ENCODE data around the gene SEMA4D.

Gene SEMA4D

GRCh38 chr9:89529243-89530035 is 31.5 kb upstream of the SEMA4D start:
- Histone ChIP-seq H4K20me1 (ENCODE audit: insufficient read depth, low read length) (no peaks in the 10 kb centered on the region), H3K27me3 (ENCODE audit: low read depth, low read length) (0 out of 2 replicates have a peak, but pooled peaks cover 7% of the 10 kb centered on the region), H3K36me3 (replicated peaks; ENCODE audit: low read depth, low read length) (no peaks in the 10 kb centered on the region), H3K4me2 (ENCODE audit: low read length) (no peak overlapping the region), H3K9me3 (ENCODE audit: insufficient read depth, low read length) (no peaks in the 10 kb centered on the region), H3K79me2 (ENCODE audit: low read length) (no peaks in the 10 kb centered on the region), H2AFZ (ENCODE audit: low read depth, low read length) (no peak overlapping the region), H3K4me1 (ENCODE audit: low read length) (no peaks in the 10 kb centered on the region), H3K4me3 (ENCODE audit: low read length) (no peak overlapping the region), H3K27ac (ENCODE audit: low read length) (no peak overlapping the region), H3K9ac (ENCODE audit: low read length) (no peak overlapping the region)
- TF ChIP-seq CTCF (IDR thresholded peaks at IDR 0.05; ENCODE audit: low read depth, low read length) (no peak), EZH2phosphoT487 (IDR thresholded peaks at IDR 0.05; ENCODE audit: low read depth) (no peak)

GRCh38 chr9:89528540-89528939 is 30.6 kb upstream of the SEMA4D start:
- Histone ChIP-seq H3K36me3 (replicated peaks; ENCODE audit: low read depth, low read length) (no peaks in the 10 kb centered on the region), H3K79me2 (ENCODE audit: low read length) (no peaks in the 10 kb centered on the region), H3K9ac (ENCODE audit: low read length) (no peak overlapping the region), H3K4me1 (ENCODE audit: low read length) (no peaks in the 10 kb centered on the region), H3K27ac (ENCODE audit: low read length) (no peak overlapping the region), H3K4me3 (ENCODE audit: low read length) (no peak overlapping the region), H3K9me3 (ENCODE audit: insufficient read depth, low read length) (no peaks in the 10 kb centered on the region), H2AFZ (ENCODE audit: low read depth, low read length) (no peak overlapping the region), H3K4me2 (ENCODE audit: low read length) (no peak overlapping the region), H4K20me1 (ENCODE audit: insufficient read depth, low read length) (no peaks in the 10 kb centered on the region), H3K27me3 (ENCODE audit: low read depth, low read length) (0 out of 2 replicates have a peak, but pooled peaks cover 7% of the 10 kb centered on the region)
- TF ChIP-seq EZH2phosphoT487 (IDR thresholded peaks at IDR 0.05; ENCODE audit: low read depth) (no peak), CTCF (IDR thresholded peaks at IDR 0.05; ENCODE audit: low read depth, low read length) (no peak)

- 0 out of 2 replicates have a peak, but pooled peaks cover 7% of the 10 kb centered on the region for H3K27me3 ChIP-seq (ENCODE audit: low read depth, low read length)
- no peak for TF ChIP-seq CTCF (IDR thresholded peaks at IDR 0.05; ENCODE audit: low read depth, low read length)
- TF ChIP-seq EZH2phosphoT487 (IDR thresholded peaks at IDR 0.05; ENCODE audit: low read depth): no peak
- H3K36me3 ChIP-seq (replicated peaks; ENCODE audit: low read depth, low read length): no peaks in the 10 kb centered on the region
- H3K4me1 ChIP-seq (ENCODE audit: low read length): no peaks in the 10 kb centered on the region
- H4K20me1 ChIP-seq (ENCODE audit: insufficient read depth, low read length): no peaks in the 10 kb centered on the region
- H3K4me3 ChIP-seq (ENCODE audit: low read length): no peak overlapping the region
- H3K9me3 ChIP-seq (ENCODE audit: insufficient read depth, low read length): no peaks in the 10 kb centered on the region
- no peak overlapping the region for H3K9ac ChIP-seq (ENCODE audit: low read length)
- H3K4me2 ChIP-seq (ENCODE audit: low read length): no peak overlapping the region
- no peaks in the 10 kb centered on the region for H3K79me2 ChIP-seq (ENCODE audit: low read length)
- H2AFZ ChIP-seq (ENCODE audit: low read depth, low read length): no peak overlapping the region
- no peak overlapping the region for H3K27ac ChIP-seq (ENCODE audit: low read length)
Observed at GRCh38 chr9:89528131-89528530, 30.2 kb upstream of the SEMA4D start.

GRCh38 chr9:89527084-89527483 is 29.2 kb upstream of the SEMA4D start:
- Histone ChIP-seq H3K4me2 (ENCODE audit: low read length) (no peak overlapping the region), H3K36me3 (replicated peaks; ENCODE audit: low read depth, low read length) (no peaks in the 10 kb centered on the region), H2AFZ (ENCODE audit: low read depth, low read length) (no peak overlapping the region), H3K9me3 (ENCODE audit: insufficient read depth, low read length) (no peaks in the 10 kb centered on the region), H3K4me3 (ENCODE audit: low read length) (no peak overlapping the region), H3K4me1 (ENCODE audit: low read length) (peaks cover 10% of the 10 kb centered on the region), H3K9ac (ENCODE audit: low read length) (no peak overlapping the region), H3K27me3 (ENCODE audit: low read depth, low read length) (0 out of 2 replicates have a peak, but pooled peaks cover 7% of the 10 kb centered on the region), H3K79me2 (ENCODE audit: low read length) (no peaks in the 10 kb centered on the region), H4K20me1 (ENCODE audit: insufficient read depth, low read length) (no peaks in the 10 kb centered on the region), H3K27ac (ENCODE audit: low read length) (no peak overlapping the region)
- TF ChIP-seq CTCF (IDR thresholded peaks at IDR 0.05; ENCODE audit: low read depth, low read length): no peak
- no peak for TF ChIP-seq EZH2phosphoT487 (IDR thresholded peaks at IDR 0.05; ENCODE audit: low read depth)
